ENCODE data around the gene QPRT.
"Not testable (repeated sequence)": the region's sequence is repeated elsewhere in the genome, so short reads cannot be mapped to it uniquely, and the experiment has no call there.

Gene QPRT

DNA sequence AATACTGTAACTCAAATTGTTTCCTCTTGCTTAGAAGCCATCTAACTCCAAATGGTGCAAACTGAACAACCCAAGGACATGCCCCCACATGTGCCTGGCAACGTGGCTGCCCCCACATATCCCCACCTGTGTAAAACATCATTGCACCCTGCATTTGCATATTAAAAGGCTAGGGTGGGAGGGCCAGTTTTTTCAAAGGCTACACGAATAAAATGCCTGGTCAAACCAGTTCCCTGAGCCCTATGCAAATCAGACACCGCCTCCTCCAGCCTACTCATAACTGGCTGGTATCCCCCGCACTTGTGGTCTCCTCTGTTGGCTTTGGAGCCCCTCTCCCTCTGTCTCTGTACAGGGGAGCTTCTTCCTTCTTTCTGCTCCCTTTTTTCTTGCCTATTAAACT lies 40.1 kb downstream of the QPRT start:
- DNase-seq (no peak), ATAC-seq (no peak)

DNA sequence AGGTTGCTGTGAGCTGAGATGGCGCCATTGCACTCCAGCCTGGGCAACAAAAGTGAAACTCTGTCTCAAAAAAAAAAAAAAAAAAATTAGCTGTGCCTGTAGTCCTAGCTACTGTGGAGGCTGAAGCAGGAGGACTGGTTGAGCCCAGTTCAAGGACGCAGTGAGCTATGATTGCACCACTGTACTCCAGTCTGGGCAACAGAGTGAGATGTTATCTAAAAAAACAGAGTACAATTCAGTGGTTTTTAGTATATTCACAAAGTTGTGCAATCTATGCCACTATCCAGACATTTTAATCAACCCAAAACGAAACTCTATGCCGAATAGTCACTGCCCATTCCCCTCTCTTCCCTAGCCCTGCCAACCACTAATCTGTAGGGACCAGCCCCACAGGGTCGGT lies 41.7 kb downstream of the QPRT start:
- DNase-seq (no peak), ATAC-seq (no peak)

DNA sequence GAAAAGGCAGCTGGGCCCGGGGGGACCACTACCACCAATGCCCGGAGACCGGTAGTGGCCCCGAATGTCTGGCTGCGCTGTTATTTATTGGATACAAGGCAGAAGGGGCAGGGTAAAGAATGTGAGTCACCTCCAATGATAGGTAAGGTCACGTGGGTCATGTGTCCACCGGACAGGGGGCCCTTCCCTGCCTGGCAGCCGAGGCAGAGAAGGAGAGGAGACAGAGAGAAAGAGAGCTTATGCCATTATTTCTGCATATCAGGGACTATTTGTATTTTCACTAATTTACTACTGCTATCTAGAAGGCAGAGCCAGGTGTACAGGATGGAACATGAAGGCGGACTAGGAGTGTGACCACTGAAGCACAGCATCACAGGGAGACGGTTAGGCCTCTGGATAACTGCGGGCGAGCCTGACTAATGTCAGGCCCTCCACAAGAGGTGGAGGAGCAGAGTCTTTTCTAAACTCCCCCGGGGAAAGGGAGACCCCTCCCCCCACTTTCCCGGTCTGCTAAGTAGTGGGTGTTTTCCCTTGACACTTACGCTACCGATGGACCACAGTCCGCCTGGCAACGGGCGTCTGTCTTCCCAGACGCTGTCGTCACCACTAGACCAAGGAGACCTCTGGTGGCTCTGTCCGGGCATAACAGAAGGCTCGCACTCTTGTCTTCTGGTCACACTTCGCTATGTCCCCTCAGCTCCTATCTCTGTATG lies 42.3 kb downstream of the QPRT start:
- DNase-seq = peak; percentile 60
- ATAC-seq = not testable (repeated sequence)

DNA sequence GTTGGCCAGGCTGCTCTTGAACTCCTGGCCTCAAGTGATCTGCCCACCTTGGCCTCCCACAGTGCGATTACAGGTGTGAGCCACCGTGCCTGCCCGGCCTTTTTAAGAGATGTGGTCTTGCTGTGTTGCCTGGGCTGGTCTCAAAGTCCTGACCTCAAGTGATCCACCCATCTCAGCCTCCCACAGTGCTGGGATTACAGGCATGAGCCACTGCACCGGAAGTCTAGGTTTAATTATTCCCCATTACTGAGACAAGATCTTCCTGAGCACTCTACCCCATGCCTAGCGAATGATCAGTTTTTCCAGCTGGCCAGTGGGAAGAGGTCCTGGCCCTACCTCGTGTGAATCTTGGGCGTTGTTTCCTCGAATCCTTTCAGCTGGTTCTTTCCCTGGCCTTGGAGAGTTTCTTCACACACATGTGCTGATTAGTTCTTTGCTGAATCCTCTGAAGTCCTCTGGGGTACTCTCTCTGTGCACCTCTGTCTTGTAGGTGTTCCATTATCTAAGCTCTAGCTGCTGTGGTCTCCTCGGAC lies 47.9 kb downstream of the QPRT start:
- ATAC-seq (no peak), DNase-seq (no peak)

DNA sequence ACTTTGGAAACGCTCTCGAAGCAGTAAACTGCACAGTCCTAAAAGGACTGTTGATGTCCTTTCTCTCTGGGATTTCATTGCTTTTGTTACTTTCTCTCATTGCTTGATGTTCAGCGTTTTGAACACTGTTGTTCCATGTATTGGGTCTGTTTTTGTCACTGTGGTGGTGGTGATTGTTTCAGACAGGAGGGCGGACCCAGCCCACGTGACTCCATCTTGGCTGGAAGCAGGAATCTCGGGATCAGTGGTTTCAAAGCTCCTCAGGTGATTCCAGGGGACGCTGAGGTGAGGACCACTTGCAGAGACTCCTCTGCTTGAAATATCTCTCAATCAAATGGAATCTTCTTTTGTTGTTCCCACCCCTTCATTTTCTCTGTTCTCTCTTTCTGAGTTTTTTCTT lies 48.5 kb downstream of the QPRT start:
- ATAC-seq (no peak), DNase-seq (no peak)

DNA sequence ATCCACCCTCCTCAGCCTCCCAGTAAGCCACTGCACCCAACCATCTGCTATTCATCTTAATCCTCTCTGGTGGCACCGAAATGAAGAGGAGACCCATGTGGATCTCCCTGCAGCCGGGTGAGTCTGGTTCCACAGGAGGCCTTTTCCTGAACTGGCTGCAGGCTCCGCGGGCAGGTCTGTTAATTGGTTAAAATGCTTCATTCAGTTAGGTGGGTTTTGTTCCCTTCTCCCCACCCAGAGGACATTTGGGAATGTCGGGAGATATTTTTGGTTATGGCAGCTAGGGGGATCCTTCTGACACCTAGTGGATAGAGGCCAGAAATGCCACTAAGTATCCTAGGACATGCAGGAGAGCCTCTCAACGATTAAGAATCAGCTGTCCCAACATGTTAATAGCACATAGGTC lies 50.1 kb downstream of the QPRT start:
- DNase-seq (no peak), ATAC-seq (no peak)

DNA sequence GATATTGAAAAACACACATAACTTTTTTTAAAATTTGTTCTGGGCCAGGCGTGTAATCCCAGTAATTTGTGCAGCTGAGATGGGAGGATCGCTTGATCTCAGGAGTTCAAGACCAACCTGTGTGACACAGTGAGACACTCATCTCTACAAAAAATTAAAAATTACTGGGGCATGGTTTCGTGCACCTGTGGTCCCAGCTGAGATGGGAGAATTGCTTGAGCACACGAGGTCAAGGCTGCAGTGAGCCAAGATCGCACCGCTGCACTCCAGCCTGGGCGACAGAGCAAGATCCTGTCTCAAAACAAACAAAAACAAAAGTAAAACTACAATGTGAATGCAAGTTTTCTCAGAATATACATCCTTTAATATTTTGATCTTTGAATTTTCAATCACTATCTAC lies 51.7 kb downstream of the QPRT start:
- DNase-seq (no peak), ATAC-seq (no peak)

DNA sequence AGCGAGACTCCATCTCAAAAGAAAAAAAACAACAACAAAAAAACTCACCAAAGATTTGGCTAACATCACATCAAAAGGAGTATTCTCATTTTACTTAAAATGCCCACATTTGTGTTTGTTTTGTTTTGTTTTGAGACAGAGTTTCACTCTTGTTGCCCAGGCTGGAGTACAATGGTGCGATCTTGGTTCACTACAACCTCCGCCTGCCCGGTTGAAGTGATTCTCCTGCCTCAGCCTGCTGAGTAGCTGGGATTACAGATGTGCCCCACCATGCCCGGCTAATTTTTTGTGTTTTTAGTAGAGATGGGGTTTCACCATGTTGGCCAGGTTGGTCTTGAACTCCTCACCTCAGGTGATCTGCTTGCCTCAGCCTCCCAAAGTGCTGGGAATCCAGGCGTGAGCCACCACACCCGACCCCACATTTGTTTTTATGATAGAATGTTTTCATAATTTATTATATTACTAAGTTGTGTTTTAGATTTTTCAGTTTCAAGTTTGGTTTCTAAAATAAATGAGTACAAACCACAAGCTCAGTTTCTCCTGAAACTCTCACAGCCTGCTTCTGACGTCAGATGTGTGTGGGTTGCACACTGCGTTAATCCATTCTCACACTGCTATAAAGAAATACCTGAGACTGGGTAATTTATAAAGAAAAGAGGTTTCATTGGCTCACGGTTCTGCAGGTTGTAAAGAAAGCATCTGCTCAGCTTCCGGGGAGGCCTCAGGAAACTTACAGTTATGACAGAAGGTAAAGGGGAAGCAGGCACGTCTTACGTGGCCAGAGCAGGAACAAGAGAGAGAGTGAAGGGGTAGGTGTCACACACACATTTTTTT lies 53.0 kb downstream of the QPRT start:
- peak; percentile 81 for DNase-seq

DNA sequence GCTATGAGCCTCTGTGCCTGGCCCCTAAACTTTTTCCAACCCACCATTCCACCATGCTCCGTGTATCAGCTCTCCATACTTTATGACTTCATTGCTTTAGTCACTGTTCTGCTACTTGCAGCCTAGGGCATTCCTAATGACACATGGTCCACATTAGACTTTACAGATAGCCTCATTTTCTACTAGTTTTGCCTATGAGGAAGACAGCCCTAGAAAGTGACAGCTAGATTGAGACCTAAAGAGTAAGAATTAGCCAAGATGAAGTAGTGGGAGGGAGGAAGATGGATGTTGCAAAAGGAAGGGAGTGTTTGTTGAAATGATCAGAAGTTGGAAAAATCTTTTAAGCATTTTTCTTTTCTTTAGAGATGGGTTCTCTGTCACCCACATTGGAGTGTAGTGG lies 55.8 kb downstream of the QPRT start:
- DNase-seq (no peak), ATAC-seq (no peak)

More for the DNA sequence above, 53.0 kb downstream of the QPRT start:
- peak; percentile 89 for ATAC-seq

DNA sequence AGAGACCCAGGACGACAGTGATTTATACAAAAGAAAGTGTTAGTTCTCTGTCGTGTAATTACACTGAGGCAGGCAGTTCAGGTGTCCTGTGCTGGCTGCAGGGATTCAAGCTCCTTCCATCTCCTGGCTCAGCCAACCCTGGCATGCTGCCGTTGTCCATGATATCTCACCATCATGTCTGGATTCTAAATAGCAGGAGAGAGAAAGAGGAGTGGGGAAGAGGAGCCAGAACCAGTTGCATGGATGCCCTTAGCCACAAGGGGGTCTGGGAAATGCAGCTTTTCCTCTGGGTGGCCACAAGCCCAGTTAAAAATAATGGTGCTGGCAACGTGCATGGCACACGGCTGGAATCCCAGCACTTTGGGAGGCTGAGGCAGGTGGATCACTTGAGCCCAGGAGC lies 57.1 kb downstream of the QPRT start:
- DNase-seq = no peak
- ATAC-seq = no peak

DNA sequence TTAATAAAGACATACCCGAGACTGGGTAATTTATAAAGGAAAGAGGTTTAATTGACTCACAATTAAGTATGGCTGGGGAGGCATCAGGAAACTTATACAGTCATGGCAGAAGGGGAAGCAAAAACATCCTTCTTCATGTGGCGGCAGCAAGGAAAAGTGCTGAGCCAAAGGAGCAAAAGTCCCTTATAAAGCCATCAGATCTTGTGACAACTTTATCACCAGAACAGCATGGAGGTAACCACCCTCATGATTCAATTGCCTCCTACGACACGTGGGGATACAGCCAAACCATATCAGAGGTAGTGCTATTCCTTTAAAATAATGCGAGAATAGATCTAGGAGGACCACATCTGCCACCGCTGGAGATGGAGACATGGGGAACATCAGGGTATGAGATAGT lies 57.8 kb downstream of the QPRT start:
- ATAC-seq (no peak), DNase-seq (no peak)

DNA sequence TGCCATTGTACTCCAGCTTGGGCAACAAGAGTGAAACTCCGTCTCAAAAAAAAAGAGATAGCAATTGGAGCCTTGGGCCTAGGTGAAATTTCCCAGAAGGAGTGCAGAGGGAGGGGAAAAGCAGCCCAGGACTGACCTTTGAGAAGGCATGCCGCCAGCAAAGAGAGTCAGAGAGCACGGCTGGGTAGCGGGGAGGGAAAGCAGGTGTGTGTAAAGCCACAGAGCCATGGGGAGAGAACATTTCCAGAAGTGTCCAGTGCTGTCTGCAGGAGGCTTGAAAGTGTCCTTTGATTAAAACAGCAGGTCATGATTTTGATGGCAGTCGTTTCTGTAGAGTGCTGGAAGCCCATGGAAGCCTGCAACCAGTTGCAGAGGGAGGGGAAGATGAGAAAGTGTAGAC lies 58.7 kb downstream of the QPRT start:
- ATAC-seq (no peak), DNase-seq (no peak)

DNA sequence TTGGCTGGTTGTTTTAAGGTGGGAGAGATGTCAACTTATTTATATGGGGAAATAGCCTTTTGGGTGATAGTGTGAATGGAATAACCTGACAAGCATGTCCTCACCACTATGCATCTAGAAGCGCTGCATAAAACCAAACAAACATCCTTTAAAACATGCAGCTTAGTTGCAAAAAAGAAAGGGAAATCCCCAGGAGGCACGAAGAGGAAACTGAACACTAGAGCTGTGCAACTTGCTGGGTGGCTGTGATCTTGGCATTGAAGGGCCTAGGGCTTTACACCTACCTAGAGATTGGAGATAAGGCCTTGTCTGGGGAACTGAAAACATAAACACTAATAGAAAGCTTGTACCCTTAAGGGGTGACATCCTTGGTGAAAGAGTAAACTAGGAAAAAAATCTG lies 59.5 kb downstream of the QPRT start:
- peak; percentile 71 for ATAC-seq
- DNase-seq = no peak

DNA sequence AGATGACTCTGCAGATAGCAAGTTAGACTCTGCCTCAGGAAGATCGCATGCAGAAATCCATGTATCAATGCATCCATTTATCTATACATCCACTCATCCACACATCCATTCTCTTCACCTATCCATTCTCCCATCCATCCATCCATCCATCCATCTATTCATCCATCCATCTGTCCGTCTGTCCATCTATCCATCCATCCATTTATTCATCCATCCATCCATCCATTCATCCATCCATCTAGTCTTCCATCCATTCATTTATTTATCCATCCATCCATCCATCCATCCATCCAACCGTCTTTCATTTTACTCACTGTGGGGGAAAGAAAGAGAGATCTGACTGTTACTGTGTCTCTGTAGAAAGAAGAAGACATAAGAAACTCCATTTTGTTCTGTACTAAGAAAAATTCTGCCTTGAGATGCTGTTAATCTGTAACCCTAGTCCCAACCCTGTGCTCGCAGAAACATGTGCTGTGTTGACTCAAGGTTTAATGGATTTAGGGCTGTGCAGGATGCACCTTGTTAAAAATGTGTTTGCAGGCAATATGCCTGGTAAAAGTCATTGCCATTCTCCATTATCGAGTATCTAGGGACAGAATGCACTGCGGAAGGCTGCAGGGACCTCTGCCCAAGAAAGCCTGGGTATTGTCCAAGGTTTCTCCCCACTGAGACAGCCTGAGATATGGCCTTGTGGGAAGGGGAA lies 61.1 kb downstream of the QPRT start:
- ATAC-seq, DNase-seq: not testable (repeated sequence)

DNA sequence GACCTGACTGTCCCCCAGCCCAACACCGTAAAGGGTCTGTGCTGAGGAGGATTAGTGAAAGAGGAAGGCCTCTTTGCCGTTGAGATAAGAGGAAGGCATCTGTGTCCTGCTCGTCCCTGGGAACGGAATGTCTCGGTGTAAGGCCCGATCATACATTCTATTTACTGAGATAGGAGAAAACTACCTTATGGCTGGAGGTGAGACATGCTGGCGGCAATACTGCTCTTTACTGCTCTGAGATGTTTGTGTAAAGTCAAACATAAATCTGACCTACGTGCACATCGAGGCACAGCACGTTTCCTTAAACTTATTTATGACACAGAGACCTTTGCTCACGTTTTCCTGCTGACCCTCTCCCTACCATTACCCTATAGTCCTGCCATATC lies 61.6 kb downstream of the QPRT start:
- ATAC-seq, DNase-seq: not testable (repeated sequence)

DNA sequence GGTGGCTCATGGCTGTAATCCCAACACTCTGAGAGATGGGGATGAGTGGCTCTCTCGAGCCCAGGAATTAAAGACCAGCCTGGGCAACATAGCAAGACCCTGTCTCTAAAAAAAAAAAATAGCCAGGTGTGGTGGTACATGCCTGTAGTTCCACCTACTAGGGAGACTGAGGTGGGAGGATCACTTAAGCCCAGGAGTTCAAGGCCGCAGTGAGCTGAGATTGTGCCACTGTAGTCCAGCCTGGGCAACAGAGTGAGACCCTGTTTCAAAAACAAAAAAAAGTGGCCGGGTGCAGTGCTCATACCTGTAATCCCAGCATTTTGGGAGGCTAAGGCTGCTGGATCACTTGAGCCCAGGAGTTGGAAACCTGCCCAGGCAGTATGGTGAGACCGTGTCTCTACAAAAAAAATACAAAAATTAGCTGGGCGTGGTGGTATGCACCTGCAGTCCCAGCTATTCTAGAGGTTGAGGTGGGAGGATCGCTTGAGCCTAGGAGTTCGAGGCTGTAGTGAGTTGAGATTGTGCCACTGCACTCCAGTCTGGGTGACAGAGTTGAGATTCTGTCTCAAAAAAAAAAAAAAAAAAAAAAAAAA lies 63.8 kb downstream of the QPRT start:
- DNase-seq = no peak
- no peak for ATAC-seq

DNA sequence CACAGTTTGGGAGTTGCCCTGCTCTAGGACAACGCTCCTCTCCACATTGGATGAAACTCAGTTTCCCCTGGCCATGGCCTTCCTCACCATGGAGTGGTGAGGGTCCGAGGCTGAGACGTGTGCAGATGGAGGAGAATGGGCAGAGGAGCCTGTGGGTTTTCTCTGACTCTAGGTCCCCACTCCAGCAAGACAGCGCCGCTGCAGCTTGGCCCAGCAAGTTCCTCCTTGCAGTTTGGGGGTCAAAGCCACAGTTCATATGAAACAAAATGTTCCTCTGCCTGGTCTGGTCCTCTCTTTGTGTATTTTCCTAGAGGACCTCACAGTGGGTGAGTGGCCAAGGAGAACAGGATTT lies 64.5 kb downstream of the QPRT start:
- DNase-seq (no peak), ATAC-seq (no peak)

DNA sequence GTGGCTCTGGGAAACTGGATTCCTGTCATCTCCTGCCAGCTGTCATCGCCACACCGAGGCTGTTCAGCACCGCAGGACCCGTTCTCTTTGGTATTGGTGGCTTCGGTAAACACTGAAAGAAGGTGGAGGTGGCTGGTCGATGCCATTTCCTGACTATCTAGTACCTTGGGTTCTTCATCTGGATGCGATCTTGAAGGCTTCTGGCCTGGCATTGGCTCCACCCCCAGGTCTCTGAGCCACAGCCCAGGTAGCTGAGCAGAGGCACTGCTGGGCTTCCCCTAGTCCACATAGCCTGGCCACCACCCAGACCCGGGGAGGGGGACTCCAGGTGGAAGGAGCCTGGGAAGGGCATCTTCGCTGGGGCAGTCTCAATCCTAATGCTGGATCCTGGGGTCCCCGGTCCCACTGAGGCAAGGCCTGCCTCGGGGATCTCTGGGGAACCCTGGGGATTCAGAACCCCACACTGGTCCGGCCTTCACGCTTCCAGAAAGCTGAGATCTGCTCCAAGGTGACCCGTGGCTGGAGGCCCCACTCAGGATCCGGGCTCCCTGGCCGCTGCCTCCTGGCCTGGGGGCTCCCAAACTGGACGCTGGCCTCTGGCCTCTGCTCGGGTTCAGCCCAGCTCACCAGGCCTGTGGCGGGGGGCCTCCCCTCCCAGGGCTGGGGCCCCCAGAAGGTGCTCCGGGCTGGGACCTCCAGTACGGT lies 65.0 kb downstream of the QPRT start:
- peak; percentile 6 for ATAC-seq
- DNase-seq = peak; percentile 57

DNA sequence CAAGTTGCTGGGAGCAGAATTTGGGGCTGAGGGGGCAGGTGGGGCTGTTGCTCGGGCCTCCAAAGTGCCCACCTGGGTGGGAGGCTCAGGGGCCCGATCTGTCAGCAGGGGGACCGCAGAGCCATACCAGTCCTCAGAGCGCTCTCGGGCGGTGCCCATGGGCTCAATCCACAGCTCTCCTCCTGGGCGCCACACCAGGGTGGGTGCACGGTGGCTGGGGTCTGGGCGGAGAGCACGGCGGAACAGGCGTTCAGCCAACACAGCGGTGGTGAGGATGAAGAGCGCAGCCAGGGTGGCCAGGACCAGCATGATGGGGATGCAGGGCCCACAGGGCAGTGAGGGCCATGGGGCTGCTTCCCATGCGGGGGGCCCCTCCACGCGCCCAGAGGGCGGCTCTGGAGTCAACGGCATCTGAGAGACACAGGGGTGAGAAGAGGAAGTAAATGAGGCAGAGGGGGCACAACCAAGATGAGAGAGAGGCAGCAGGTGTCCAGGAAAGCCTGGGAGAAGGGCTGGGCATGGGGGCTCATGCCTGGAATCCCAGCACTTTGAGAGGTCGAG lies 65.6 kb downstream of the QPRT start:
- DNase-seq (peak; percentile 28), ATAC-seq (no peak)

DNA sequence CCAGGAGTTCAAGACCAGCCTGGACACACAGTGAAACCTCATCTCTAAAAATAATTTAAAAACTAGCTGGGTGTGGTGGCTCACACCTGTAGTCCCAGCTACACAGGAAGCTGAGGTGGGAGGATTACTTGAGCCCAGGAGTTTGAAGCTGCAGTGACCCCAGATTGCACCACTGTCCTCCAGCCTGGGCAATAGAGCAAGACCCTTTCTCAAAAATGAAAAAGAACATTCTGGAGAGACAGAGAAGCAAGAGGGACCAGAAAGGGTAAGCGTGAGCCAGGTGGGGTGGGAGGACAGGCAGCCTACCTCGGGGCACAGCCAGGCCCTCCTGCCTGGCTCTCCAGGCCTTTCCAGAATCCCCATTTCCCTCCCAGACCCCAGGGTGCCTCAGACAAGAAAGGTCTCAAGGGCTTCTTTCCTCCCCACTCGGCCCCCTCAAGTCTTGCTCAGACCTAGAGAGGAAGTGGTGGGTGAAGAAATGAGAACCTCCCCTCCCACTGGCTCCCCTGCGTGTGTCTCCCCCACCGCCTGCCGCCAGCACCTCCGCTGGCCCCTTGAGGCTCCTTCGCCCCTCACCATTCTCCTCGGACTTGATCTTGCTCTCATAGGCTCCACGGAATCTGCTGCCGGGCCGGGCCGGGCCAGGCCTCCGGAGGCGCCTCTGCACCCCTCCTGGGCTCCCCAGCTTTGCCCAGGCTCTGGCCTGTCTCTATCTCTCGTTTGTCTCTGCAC lies 66.3 kb downstream of the QPRT start:
- peak; percentile 69 for DNase-seq
- ATAC-seq = peak; percentile 53

DNA sequence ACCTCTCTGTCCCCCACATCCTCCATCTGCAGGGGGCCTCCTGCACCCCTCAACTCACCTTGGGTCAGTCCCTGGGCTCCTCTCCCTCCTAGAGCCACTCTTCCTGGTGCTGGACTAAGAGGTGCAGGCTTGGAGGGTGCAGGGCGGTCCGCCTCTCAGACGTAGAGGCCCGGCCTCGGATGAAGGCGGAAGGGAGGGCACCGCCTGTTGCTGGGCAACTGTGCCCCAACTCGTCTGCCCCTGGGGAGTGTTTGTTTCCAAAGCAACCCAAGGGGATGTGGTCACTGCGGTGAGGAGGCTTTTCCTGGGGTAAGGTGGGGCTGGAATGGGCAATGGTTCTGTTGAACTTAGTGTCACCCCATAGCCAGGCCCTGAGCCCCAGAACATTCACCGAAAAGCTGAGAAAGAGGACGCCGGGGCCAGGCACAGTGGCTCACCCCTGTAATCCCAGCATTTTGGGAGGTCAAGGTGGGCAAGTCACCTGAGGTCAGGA lies 66.9 kb downstream of the QPRT start, which contains the start of gene C16orf54:
C16orf54 (minus strand) TSS at position 138 of the 493 bp plus-strand sequence. CDS start 1,039 bp downstream, outside the sequence.
- peak; percentile 92 for DNase-seq
- ATAC-seq = peak; percentile 90

Data from stimulated activated naive CD8-positive, alpha-beta T cell treated with anti-CD3 and anti-CD28 coated beads, Interleukin-15, Interleukin-2, amounts not matched to agents 100 U/mL and 50 U/mL, for 24 hours (primary cell).